H1 (cell line): ENCODE measurements around the gene PDE4B. TPM values are rescaled to one million over a fixed set of nuclear protein-coding genes. Genes with fewer than 3 reads are reported as not detected.

Experiments
- CTCF ChIA-PET: fragments of 300-600 bp; sonication (Branson Sonifier 250); formaldehyde crosslinking; loops from one replicate; lab custom pipeline; 2021; ENCODE audit not compliant: partially characterized antibody; lab: Charles Lee
- POLR2A ChIA-PET: fragments of 300-600 bp; sonication (Branson Sonifier 250); formaldehyde crosslinking; loops from one replicate; lab custom pipeline; 2021; ENCODE audit warnings: inconsistent platforms; ENCODE audit not compliant: partially characterized antibody; lab: Charles Lee
- DNase-seq, 2 experiments: peaks; one replicate each; pipeline versions ENCODE4 v3.0.0 to v3.0.0-alpha.2; 2010 to 2022; ENCODE audit warnings: low spot score in 2 of 2, low read depth in 1 of 2, mixed read lengths in 1 of 2
- FAIRE-seq: peaks from 2 replicates; lab custom pipeline; 2011; peaks lifted over from hg19 to GRCh38; lab: Jason Lieb, UNC
- H2AFZ ChIP-seq: 2 replicates; pipeline ENCODE4 v1.8.1; 2012; ENCODE audit warnings: low read length, inconsistent platforms
- H2AK5ac ChIP-seq: 2 replicates; pipeline ENCODE4 v1.6.1; 2013; ENCODE audit warnings: low read depth, low read length
- H2BK120ac ChIP-seq: replicated peaks from 2 replicates; pipeline ENCODE3; 2013; ENCODE audit warnings: low read depth, low read length, inconsistent platforms
- H2BK12ac ChIP-seq: 2 replicates; pipeline ENCODE4 v1.6.1; 2013; ENCODE audit warnings: low read depth, low read length
- H2BK15ac ChIP-seq: 2 replicates; pipeline ENCODE4 v1.6.1; 2013; ENCODE audit warnings: low read length
- H2BK20ac ChIP-seq: 2 replicates; pipeline ENCODE4 v1.6.1; 2013; ENCODE audit warnings: low read length
- H2BK5ac ChIP-seq: 2 replicates; pipeline ENCODE4 v1.6.1; 2013; ENCODE audit warnings: low read depth, low read length
- H3K14ac ChIP-seq: 2 replicates; pipeline ENCODE4 v1.6.1; 2013; ENCODE audit warnings: inconsistent platforms; ENCODE audit not compliant: insufficient read length
- H3K18ac ChIP-seq: 2 replicates; pipeline ENCODE4 v1.6.1; 2013; ENCODE audit warnings: low read length; ENCODE audit errors: extremely low read depth
- H3K23ac ChIP-seq: 2 replicates; pipeline ENCODE4 v1.6.1; 2013; ENCODE audit warnings: inconsistent platforms; ENCODE audit not compliant: insufficient read length
- H3K23me2 ChIP-seq: 2 replicates; pipeline ENCODE4 v1.6.1; 2013; ENCODE audit warnings: low read depth, low read length
- H3K27ac ChIP-seq: 2 replicates; pipeline ENCODE4 v1.6.1; 2011; ENCODE audit warnings: low read depth, low read length, inconsistent platforms
- H3K27me3 ChIP-seq, 4 experiments: replicated peaks in 1 of 4; 1 replicate in 1 of 4; 2 replicates in 3 of 4; pipeline versions ENCODE4 v1.6.1 to v1.8.1; 2011 to 2013; ENCODE audit warnings: low read length in 3 of 4, mild to moderate bottlenecking in 3 of 4, inconsistent platforms in 2 of 4, mixed read lengths in 2 of 4, moderate library complexity in 1 of 4; ENCODE audit not compliant: control insufficient read depth in 3 of 4, insufficient read depth in 3 of 4; ENCODE audit errors: extremely low read depth in 1 of 4
- H3K36me3 ChIP-seq, 4 experiments: 2 replicates each; pipeline versions ENCODE4 v1.6.1 to v1.8.1; 2011 to 2013; ENCODE audit warnings: mild to moderate bottlenecking in 4 of 4, low read length in 3 of 4, moderate library complexity in 2 of 4, control low read depth in 1 of 4, inconsistent platforms in 1 of 4; ENCODE audit not compliant: insufficient read depth in 4 of 4, control insufficient read depth in 2 of 4
- H3K4ac ChIP-seq: replicated peaks from 2 replicates; pipeline ENCODE3; 2013; ENCODE audit warnings: low read length, low read depth, mixed read lengths, inconsistent platforms; ENCODE audit not compliant: insufficient read length
- H3K4me1 ChIP-seq, 4 experiments: replicated peaks in 1 of 4; 1 replicate in 1 of 4; 2 replicates in 3 of 4; pipeline versions ENCODE4 v1.6.1 to v1.8.1; 2011 to 2013; ENCODE audit warnings: low read length in 3 of 4, inconsistent platforms in 2 of 4, mixed read lengths in 1 of 4; ENCODE audit not compliant: insufficient read depth in 4 of 4, control insufficient read depth in 3 of 4
- H3K4me2 ChIP-seq, 2 experiments: 2 replicates each; pipeline versions ENCODE4 v1.6.1 to v1.8.1; 2011 to 2013; ENCODE audit warnings: low read depth in 2 of 2, low read length in 2 of 2, control low read depth in 1 of 2, inconsistent platforms in 1 of 2, mild to moderate bottlenecking in 1 of 2; ENCODE audit not compliant: insufficient read depth in 1 of 2
- H3K4me3 ChIP-seq, 4 experiments: fragments of 200-600, 300-600 bp in 1 of 4; sonication (generic), shearing (Covaris generic), sonication (Bioruptor Twin) in 1 of 4; 2 replicates each; pipeline versions ENCODE4 v1.5.1 to v1.8.1; 2011 to 2016; ENCODE audit warnings: low read length in 4 of 4, low read depth in 3 of 4, control low read depth in 2 of 4, inconsistent platforms in 2 of 4, mild to moderate bottlenecking in 2 of 4, mixed read lengths in 1 of 4, moderate library complexity in 1 of 4; ENCODE audit not compliant: insufficient read depth in 2 of 4; ENCODE audit errors: extremely low read depth in 1 of 4
- H3K56ac ChIP-seq: replicated peaks from 2 replicates; pipeline ENCODE3; 2013; ENCODE audit warnings: low read depth, mild to moderate bottlenecking, mixed read lengths, low read length, inconsistent platforms; ENCODE audit not compliant: insufficient read length
- H3K79me1 ChIP-seq: 2 replicates; pipeline ENCODE4 v1.6.1; 2013; ENCODE audit warnings: low read depth, low read length, control low read depth
- H3K79me2 ChIP-seq, 2 experiments: 2 replicates each; pipeline versions ENCODE4 v1.6.1 to v1.8.1; 2012 to 2013; ENCODE audit warnings: low read length in 2 of 2, mild to moderate bottlenecking in 2 of 2, inconsistent platforms in 1 of 2; ENCODE audit not compliant: insufficient read depth in 2 of 2, control insufficient read depth in 1 of 2
- H3K9ac ChIP-seq, 4 experiments: replicated peaks in 1 of 4; 1 replicate in 1 of 4; 2 replicates in 3 of 4; pipeline versions ENCODE4 v1.6.1 to v1.8.1; 2011 to 2013; ENCODE audit warnings: low read depth in 3 of 4, low read length in 3 of 4, control low read depth in 2 of 4, mild to moderate bottlenecking in 2 of 4, moderate library complexity in 2 of 4, inconsistent platforms in 1 of 4; ENCODE audit errors: extremely low read depth in 1 of 4
- H3K9me3 ChIP-seq, 2 experiments: 2 replicates each; pipeline versions ENCODE4 v1.6.1 to v1.8.1; 2012 to 2013; ENCODE audit warnings: mild to moderate bottlenecking in 2 of 2, moderate library complexity in 2 of 2, control low read depth in 1 of 2, inconsistent platforms in 1 of 2, low read depth in 1 of 2, low read length in 1 of 2, mixed read lengths in 1 of 2; ENCODE audit not compliant: insufficient read depth in 2 of 2
- H4K20me1 ChIP-seq, 2 experiments: replicated peaks in 1 of 2; 2 replicates each; pipeline versions ENCODE3 to v1.8.1; 2011 to 2013; ENCODE audit warnings: inconsistent platforms in 2 of 2, low read length in 2 of 2, mild to moderate bottlenecking in 1 of 2; ENCODE audit not compliant: insufficient read depth in 2 of 2, control insufficient read depth in 1 of 2
- H4K5ac ChIP-seq: 2 replicates; pipeline ENCODE4 v1.6.1; 2013; ENCODE audit warnings: low read length, low read depth, mixed read lengths, inconsistent platforms; ENCODE audit not compliant: insufficient read length
- H4K8ac ChIP-seq: 2 replicates; pipeline ENCODE4 v1.8.0; 2013; ENCODE audit warnings: mild to moderate bottlenecking, moderate library complexity, low read length, inconsistent platforms; ENCODE audit not compliant: insufficient read depth; ENCODE audit errors: extremely low read depth
- H4K91ac ChIP-seq: replicated peaks from 2 replicates; pipeline ENCODE3; 2013; ENCODE audit warnings: low read length, mixed read lengths, inconsistent platforms; ENCODE audit not compliant: insufficient read length
- CBX5 ChIP-seq: fragments of 300-800, 300-1000 bp; sonication (generic); IDR thresholded peaks from 2 replicates; pipeline ENCODE4 v1.7.1; 2016; ENCODE audit warnings: antibody characterized with exemption, low read length, low read depth
- CREB1 ChIP-seq: IDR thresholded peaks from 2 replicates; pipeline ENCODE4 v1.6.1; 2012; ENCODE audit warnings: inconsistent platforms
- EZH2 ChIP-seq: fragments of 200-600 bp; sonication (generic); IDR thresholded peaks from 2 replicates; pipeline ENCODE4 v1.7.1; 2012; ENCODE audit warnings: low read depth, mild to moderate bottlenecking, moderate library complexity, low read length, inconsistent platforms; ENCODE audit not compliant: severe bottlenecking
- GTF2F1 ChIP-seq: IDR thresholded peaks from 2 replicates; pipeline ENCODE4 v1.6.1; 2012; ENCODE audit warnings: low read depth, low read length, improper control_type of control experiment, borderline replicate concordance
- WGBS, 2 experiments: shearing (Covaris generic) in 1 of 2; methylation state at CpG; one replicate each; pipeline versions ENCODE4 v1.1.6 to v1.1.7; 2013 to 2015; ENCODE audit warnings: low lambda C conversion rate in 2 of 2, mixed read lengths in 2 of 2, inconsistent platforms in 1 of 2, low coverage in 1 of 2, missing lambda C conversion rate in 1 of 2; ENCODE audit not compliant: insufficient replicate concordance in 2 of 2, insufficient coverage in 1 of 2, insufficient read length in 1 of 2; ENCODE audit errors: extremely low coverage in 1 of 2, missing lambda C conversion rate in 1 of 2; 5-methylcytosine and 5-hydroxymethylcytosine counted together
- polyA plus RNA-seq, 7 experiments: library from polyadenylated mRNA; depleted of rRNA in 3 of 7; stranded (reverse) in 5 of 7; unstranded in 2 of 7; fragments of >200 nt in 5 of 7; fragments of 200-250 nt in 2 of 7; gene quantifications; 1 replicate in 5 of 7; 2 replicates in 1 of 7; 4 replicates in 1 of 7; pipeline versions ENCODE4 v1.2.1 to v1.2.3, GENCODE V29; 2011 to 2013; ENCODE audit warnings: missing spikeins in 2 of 7, mixed read lengths in 2 of 7
- total RNA-seq: library from RNA; stranded (reverse); fragmentation: NEBNext Ultra II Directional; extraction: Animal tissue kit (Norgen Biotek cat#: 25700); gene quantifications from 2 replicates; pipeline ENCODE4 v1.2.1, GENCODE V29; 2021
- TF ChIP-seq, protein P1 (sequence below): IDR thresholded peaks from 2 replicates; pipeline ENCODE4 v1.6.1; 2012; ENCODE audit warnings: low read length, inconsistent platforms

The PDE4B gene
- total and polyA plus RNA-seq, 2 of the 8 experiments (the other 6 are each of a cell fraction or from before 2014, with no cell fraction given) = 5.0 to 15.1 TPM

DNA sequence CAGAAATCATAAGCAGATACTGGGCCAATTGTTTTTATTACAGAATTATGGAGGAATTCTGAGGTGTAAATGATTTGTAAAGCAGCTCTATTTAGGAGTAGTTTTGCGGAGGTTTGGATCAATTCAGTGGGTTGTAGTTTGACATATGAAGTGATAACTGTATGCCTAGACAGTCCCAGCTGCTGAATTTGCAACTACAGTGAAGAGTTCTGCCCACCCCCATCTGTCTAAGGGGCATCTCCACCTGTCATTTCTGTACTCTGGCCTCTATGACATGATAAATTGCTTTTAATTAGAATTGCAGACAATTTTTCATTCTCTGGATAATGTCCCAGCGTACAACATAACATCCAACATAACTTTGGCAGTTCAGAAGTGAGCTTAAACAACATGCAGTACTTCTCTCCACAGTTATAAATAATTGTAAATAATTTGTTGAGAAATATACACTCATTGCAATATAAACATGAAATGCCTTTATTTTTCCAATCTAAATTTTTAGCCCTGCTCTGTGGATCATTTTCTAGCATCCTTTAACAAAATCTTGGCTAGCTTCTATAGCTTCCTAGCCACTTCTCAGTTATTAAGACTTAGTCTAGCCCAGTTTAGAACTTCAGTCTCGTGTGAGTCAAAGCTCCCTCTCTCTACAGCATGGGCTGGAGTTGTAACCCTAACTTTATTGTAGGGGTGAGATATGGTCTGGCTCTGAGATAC is 52.3 kb downstream of the PDE4B start:
- Histone ChIP-seq H3K9me3 (peaks cover 3% of the 10 kb centered on the region in 2 experiments; a peak in 1 of 4 replicates), H3K36me3 (no peaks in the 10 kb centered on the region), H3K4me3 (no peak overlapping the region), H3K4ac (no peak overlapping the region), H3K27me3 (no peaks in the 10 kb centered on the region), H4K8ac (no peak overlapping the region), H2BK20ac (no peak overlapping the region), H3K56ac (no peak overlapping the region), H3K79me2 (no peaks in the 10 kb centered on the region), H2BK12ac (no peak overlapping the region), H2BK5ac (no peak overlapping the region), H3K4me1 (no peaks in the 10 kb centered on the region), H3K23me2 (no peaks in the 10 kb centered on the region), H2BK120ac (no peak overlapping the region), H2AFZ (no peak overlapping the region), H3K79me1 (no peaks in the 10 kb centered on the region), H4K5ac (no peak overlapping the region), H3K4me2 (no peak overlapping the region), H3K9ac (no peak overlapping the region), H3K18ac (no peak overlapping the region), H4K91ac (no peak overlapping the region), H3K14ac (no peak overlapping the region), H3K27ac (no peak overlapping the region), H4K20me1 (no peaks in the 10 kb centered on the region), H3K23ac (peak overlapping the region; percentile 52), H2AK5ac (no peak overlapping the region), H2BK15ac (no peak overlapping the region)
- 90% methylated on average over 3 of the region's 3 CpGs; no CpG with 5 or more reads in 1 of the 2 experiments for WGBS, 2 experiments
- FAIRE-seq (no peak), DNase-seq (no peak)
- CTCF ChIA-PET = interaction anchor here (1.0 kb wide), 3 partner anchors 21 to 402 kb away, joined by 3 to 4 read pairs (median 3); no protein-coding TSS in a partner anchor
- POLR2A ChIA-PET = no interaction called here
- TF ChIP-seq GTF2F1 (no peak), EZH2 (no peak), CREB1 (no peak), CBX5 (no peak)
- TF ChIP-seq, protein P1, sequence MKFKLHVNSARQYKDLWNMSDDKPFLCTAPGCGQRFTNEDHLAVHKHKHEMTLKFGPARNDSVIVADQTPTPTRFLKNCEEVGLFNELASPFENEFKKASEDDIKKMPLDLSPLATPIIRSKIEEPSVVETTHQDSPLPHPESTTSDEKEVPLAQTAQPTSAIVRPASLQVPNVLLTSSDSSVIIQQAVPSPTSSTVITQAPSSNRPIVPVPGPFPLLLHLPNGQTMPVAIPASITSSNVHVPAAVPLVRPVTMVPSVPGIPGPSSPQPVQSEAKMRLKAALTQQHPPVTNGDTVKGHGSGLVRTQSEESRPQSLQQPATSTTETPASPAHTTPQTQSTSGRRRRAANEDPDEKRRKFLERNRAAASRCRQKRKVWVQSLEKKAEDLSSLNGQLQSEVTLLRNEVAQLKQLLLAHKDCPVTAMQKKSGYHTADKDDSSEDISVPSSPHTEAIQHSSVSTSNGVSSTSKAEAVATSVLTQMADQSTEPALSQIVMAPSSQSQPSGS = no peak
